Measurements from ENCODE around the gene RPL31.

Gene RPL31

GRCh38 chr2:100972452-100972851 lies 29.6 kb upstream of the RPL31 start:
- H3F3A ChIP-seq (ENCODE audit: control insufficient read depth, insufficient read depth), result no peaks in the 10 kb centered on the region
- 0 out of 2 replicates have a peak, but pooled peaks cover 1% of the 10 kb centered on the region for H3K27me3 ChIP-seq (ENCODE audit: control insufficient read depth, low read length)
- TF ChIP-seq CTCF (IDR thresholded peaks at IDR 0.05; ENCODE audit: low read depth, low read length, poor library complexity, severe bottlenecking) (no peak), EZH2phosphoT487 (IDR thresholded peaks at IDR 0.05; ENCODE audit: borderline replicate concordance, low read length) (no peak)
- H3K9me2 ChIP-seq (replicated peaks; ENCODE audit: control insufficient read depth, low read length), result no peaks in the 10 kb centered on the region
- no peak overlapping the region for H3K4me3 ChIP-seq (ENCODE audit: low read length)
- H4K20me1 ChIP-seq (ENCODE audit: control insufficient read depth, insufficient read depth, low read depth, low read length), result no peaks in the 10 kb centered on the region
- H3K27ac ChIP-seq (ENCODE audit: low read depth, low read length), result no peak overlapping the region
- H3K9me3 ChIP-seq (ENCODE audit: control insufficient read depth, insufficient read depth, low read length), result no peaks in the 10 kb centered on the region
- no peaks in the 10 kb centered on the region for H3K36me3 ChIP-seq (ENCODE audit: control insufficient read depth, low read length)
- no peak overlapping the region for H3K4me2 ChIP-seq (ENCODE audit: low read length)
- H3K4me1 ChIP-seq (ENCODE audit: control insufficient read depth, low read length), result peaks cover 9% of the 10 kb centered on the region
- no peaks in the 10 kb centered on the region for H3K79me2 ChIP-seq (ENCODE audit: control insufficient read depth, low read length)

- no peak overlapping the region for H3K27ac ChIP-seq (ENCODE audit: low read depth, low read length)
- H3K9me3 ChIP-seq (ENCODE audit: control insufficient read depth, insufficient read depth, low read length), result no peaks in the 10 kb centered on the region
- H3K4me1 ChIP-seq (ENCODE audit: control insufficient read depth, low read length), result peaks cover 9% of the 10 kb centered on the region
- no peak overlapping the region for H3K4me3 ChIP-seq (ENCODE audit: low read length)
- 0 out of 2 replicates have a peak, but pooled peaks cover 2% of the 10 kb centered on the region for H3F3A ChIP-seq (ENCODE audit: control insufficient read depth, insufficient read depth)
- peaks cover 14% of the 10 kb centered on the region; the same call in 1 of the 2 replicates for H3K27me3 ChIP-seq (ENCODE audit: control insufficient read depth, low read length)
- TF ChIP-seq CTCF (IDR thresholded peaks at IDR 0.05; ENCODE audit: low read depth, low read length, poor library complexity, severe bottlenecking), result no peak
- TF ChIP-seq EZH2phosphoT487 (IDR thresholded peaks at IDR 0.05; ENCODE audit: borderline replicate concordance, low read length), result no peak
- no peak overlapping the region for H3K4me2 ChIP-seq (ENCODE audit: low read length)
- no peaks in the 10 kb centered on the region for H3K36me3 ChIP-seq (ENCODE audit: control insufficient read depth, low read length)
- H4K20me1 ChIP-seq (ENCODE audit: control insufficient read depth, insufficient read depth, low read depth, low read length), result no peaks in the 10 kb centered on the region
- H3K79me2 ChIP-seq (ENCODE audit: control insufficient read depth, low read length), result no peaks in the 10 kb centered on the region
- H3K9me2 ChIP-seq (replicated peaks; ENCODE audit: control insufficient read depth, low read length), result no peaks in the 10 kb centered on the region
Measured at GRCh38 chr2:100974712-100975520, 27.2 kb upstream of the RPL31 start.

DNA sequence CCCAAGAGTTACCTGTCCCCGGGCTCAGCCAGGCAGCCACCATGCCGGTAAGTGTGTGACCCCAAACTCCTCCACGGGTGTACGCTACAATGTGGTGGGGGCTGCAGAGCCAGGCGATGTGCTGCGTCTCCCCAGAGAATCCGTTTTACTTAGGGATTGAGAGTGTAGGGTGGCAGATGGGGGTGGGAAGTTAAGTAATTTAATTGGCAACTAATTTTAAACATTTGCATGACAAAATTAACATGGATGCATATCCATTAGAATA lies 26.6 kb upstream of the RPL31 start:
- H3K79me2 ChIP-seq (ENCODE audit: control insufficient read depth, low read length), result no peaks in the 10 kb centered on the region
- no peak overlapping the region for H3K27ac ChIP-seq (ENCODE audit: low read depth, low read length)
- H3K4me1 ChIP-seq (ENCODE audit: control insufficient read depth, low read length), result peaks cover 9% of the 10 kb centered on the region
- H3K4me3 ChIP-seq (ENCODE audit: low read length), result no peak overlapping the region
- H3F3A ChIP-seq (ENCODE audit: control insufficient read depth, insufficient read depth), result 0 out of 2 replicates have a peak, but pooled peaks cover 2% of the 10 kb centered on the region
- TF ChIP-seq CTCF (IDR thresholded peaks at IDR 0.05; ENCODE audit: low read depth, low read length, poor library complexity, severe bottlenecking) (no peak), EZH2phosphoT487 (IDR thresholded peaks at IDR 0.05; ENCODE audit: borderline replicate concordance, low read length) (no peak)
- no peak overlapping the region for H3K4me2 ChIP-seq (ENCODE audit: low read length)
- H3K9me2 ChIP-seq (replicated peaks; ENCODE audit: control insufficient read depth, low read length), result no peaks in the 10 kb centered on the region
- H3K9me3 ChIP-seq (ENCODE audit: control insufficient read depth, insufficient read depth, low read length), result no peaks in the 10 kb centered on the region
- no peaks in the 10 kb centered on the region for H4K20me1 ChIP-seq (ENCODE audit: control insufficient read depth, insufficient read depth, low read depth, low read length)
- H3K36me3 ChIP-seq (ENCODE audit: control insufficient read depth, low read length), result no peaks in the 10 kb centered on the region
- peaks cover 14% of the 10 kb centered on the region; the same call in 1 of the 2 replicates for H3K27me3 ChIP-seq (ENCODE audit: control insufficient read depth, low read length)

Measured in DOHH2 (cell line).